Skin of body (tissue), 2 donors: ENCODE data around the gene LRP6. TPM values are rescaled to one million over a fixed set of nuclear protein-coding genes. Genes with fewer than 3 reads are reported as not detected.
"Not testable (repeated sequence)": the region's sequence is repeated elsewhere in the genome, so short reads cannot be mapped to it uniquely, and the experiment has no call there.

Experiments
- DNase-seq: peaks from one replicate; lab custom pipeline; 2025; lab: John Stamatoyannopoulos, UW
- total RNA-seq: library from RNA; depleted of rRNA; stranded (reverse); fragments of >200 nt; gene quantifications from one replicate; pipeline ENCODE4 v1.2.3, GENCODE V29; 2014

Gene LRP6
- 62.2 TPM for total RNA-seq

DNA sequence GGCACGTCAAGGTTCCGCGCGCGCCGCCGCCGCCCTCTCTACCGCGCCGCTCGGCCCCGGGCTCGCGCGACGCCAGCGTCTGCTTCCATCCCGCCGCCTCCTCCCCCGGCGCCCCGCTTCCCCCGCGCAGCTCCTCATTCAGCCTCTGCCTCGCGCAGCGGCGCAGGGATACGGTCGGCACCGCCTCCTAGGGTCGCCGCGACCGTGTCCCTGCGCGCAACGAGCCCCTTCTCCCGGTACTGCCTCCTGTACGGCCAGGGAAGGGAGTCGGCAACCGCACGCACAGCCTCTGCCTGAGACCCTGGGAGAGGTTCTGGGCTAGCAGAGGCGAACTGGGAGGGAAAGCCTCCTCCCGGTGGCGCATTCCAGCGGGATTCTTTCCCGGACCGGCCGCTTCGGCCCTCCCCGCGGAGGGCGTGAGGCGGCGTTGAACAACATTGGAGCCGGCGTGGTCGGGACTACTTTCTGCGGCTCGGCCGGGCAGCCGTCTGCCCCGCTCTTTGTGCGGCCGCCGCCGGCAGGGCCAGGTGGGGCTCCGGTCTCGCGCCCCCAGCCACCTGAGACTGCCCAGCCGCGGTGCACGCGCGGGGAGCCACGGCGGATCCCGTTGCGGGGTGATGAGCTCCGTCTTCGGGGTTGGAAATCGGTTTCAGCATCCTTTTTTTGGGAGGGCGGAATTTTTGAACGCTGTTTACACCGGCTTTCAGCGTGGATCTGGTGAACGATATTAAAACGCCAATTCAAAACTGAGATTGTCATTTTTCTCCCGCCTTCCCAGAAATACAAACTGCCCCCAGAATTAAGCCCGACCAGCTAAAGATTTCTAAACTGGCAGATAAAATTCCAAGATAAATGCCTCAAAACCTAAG lies at the start of gene LRP6:
LRP6 (minus strand) TSS at position 172 of the 869 bp plus-strand sequence. CDS start 309 bp downstream, outside the sequence.
- peak; percentile 96 for DNase-seq

DNA sequence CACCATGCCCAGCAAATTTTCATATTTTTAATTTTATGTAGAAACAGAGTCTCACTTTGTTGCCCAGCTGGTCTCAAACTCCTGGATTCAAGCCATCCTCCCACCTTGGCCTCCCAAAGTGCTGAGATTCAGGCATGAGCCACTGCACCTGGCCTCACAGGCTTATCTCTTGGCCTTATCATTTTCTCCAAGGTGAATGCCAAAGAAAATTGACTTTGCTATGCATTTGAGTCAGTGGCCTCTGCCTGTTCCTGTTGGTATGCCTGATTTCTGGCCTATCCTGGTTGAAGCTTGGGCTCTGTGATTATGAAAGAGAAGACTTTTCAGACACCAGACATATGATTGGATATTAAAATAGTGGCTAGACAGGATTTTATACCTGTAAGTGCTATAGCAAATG lies 49.0 kb upstream of the LRP6 start:
- DNase-seq = no peak

DNA sequence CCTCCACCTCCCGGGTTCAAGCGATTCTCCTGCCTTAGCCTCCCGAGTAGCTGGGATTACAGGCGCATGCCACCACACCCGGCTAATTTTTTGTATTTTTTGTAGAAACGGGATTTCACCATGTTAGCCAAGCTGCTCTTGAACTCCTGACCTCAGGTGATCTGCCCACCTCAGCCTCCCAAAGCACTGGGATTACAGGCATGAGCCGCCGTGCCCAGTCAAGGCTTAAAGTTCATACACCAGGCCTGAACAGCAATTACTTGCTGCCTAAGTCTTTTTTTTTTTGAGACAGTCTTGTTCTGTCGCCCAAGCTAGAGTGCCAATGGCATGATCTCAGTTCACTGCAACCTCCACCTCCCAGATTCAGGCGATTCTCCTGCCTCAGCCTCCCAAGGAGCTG lies 43.9 kb upstream of the LRP6 start:
- not testable (repeated sequence) for DNase-seq

DNA sequence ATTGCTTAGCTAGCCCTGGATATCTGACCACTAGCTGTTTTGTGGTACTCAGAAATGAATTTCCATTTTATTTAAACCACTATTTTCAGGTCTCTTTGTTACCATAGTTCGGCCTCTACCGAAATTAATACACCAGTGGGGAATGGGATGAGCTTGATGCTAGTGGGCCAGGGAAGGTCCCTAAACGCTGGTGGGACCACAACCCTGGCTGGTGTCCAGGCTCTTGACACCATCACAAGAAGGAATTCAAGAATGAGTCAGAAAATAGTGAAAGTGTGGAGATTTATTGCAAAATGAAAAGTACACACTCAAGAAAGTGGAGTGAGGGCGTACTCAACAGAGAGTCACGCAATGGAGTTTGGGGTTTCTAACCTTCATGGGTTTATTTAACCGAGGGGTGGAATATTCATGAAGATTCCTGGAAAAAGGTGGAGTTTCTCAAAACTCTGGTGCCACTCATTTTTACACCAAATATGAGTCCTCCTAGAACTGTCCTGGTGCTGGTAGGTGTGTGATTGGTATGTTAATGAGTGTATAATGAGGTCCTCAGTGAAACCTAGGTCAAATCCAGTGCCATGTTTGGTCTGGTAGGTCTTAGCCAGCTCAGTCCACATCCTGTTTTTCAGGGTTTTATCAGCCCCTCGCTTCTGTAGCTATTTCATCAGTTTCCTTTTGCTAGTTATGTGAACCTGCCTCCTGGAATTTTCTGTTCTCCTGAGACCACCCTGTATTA lies 38.9 kb upstream of the LRP6 start:
- DNase-seq = no peak

DNA sequence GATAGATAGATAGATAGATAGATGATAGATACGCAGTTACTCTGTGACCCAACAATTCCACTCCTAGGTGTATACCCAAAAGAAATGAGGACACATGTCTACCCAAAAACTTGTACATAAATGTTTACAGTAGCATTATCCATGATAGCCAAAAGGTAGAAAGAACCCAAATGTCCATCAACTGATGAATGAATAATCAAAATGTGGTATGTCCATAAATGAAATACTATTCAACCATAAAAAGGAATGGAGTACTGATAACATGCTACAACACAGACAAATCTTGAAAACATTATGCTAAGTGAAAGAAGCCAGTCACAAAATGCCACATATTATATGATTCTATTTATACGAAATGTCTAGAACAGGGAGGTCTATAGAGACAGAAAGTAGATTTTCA lies 36.1 kb upstream of the LRP6 start:
- no peak for DNase-seq

DNA sequence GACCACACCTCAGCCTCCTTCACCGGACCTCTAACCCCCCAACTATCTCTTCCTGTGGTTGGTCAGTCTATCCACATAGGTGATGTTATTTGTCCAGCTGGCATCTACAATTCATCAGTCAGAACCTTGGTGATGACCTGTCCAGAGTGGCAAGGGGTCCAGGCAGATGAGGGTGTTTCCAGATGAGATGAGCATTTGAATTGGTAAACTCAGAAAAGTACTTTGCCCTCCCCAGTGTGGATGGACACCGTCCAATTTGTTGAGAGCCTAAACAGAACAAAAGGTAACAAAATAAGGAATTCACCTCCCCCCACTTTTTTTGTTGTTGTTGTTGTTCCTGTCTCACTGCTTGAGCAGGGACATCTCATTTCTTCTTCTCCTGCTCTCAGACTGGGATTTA lies 34.3 kb upstream of the LRP6 start:
- no peak for DNase-seq

DNA sequence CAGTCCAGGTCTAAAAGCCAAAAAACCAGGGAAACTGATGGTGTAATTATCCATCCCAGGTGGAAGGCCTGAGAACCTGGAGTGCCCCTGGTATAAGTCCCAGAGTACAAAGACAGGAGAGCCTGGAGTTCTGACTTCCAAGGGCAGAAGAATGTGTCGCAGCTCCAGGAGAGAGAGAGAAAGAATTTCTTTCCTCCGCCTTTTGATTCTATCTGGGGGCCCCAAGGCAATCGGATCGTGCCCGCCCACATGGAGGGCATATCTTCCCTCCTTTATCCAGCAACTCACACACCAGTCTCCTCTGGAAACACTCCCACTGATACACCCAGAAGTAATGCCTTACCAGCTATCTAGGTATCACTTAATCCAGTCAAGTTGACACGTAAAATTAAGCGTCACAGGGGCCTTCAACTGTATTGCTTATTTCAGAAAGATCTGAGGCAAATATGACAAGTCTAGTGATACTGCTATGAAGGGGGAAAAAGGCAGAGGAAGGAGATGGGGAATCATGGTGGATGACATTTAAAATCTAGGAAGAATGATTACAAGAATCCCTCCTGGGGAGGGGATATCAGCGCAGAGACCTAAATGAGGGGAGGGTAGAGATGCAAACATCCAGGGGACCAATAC lies 30.5 kb upstream of the LRP6 start:
- DNase-seq = no peak

DNA sequence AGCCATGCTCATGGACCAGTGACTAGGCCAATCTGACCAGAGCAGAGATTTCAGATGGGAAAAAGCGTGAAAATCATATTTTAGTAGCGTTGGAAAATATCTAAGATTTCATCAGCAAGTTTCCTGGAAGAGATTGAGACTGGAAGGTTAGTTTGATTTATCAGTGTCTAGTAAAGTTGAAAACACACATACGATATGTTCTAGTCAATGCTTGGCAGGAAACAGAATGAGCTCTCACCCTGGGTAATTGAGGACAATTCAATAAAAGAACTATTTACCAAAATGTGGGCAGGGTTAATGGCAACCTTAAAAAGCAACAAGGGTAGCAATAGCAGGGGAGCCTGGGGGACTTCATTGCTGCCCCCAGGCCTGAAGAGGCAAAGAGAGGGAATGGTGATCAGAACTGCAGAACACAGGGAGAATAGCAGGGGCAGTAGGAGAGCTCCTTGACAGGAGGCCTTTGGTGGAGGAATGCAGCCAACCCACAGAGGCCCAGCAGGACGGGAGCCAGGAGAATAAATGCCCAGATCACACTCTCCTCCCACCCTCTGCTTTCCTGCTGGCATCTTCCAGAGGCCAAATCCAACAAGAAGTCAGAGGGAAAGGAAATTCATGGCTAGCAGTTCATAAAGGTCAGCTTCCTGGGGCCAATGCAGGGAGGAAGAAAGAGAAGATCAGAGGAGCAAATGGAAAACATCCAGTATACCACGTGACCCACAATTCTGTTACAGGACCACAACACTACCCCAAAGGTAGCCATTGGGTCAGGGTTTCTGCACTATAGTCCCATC lies 27.6 kb upstream of the LRP6 start:
- no peak for DNase-seq

DNA sequence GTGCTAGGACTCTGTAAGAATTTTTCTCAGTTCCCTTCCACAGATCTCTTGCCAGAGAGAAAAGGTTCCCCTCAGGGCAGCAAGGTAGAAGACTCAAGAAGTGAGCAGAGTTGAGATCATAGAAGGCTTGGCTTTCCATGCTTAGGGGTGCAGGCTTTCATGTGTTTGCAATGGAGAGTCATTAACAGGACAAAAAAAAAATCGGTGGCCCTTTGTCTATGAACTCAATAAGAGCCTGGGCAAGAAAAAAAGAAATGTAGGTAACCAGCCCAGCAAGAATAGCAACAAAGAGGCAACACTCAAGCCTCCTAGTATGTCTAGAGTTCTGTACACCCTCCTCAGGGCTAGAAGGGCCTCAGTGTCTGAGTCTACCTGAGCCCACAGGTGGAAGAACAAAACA lies 23.4 kb upstream of the LRP6 start:
- DNase-seq = no peak

DNA sequence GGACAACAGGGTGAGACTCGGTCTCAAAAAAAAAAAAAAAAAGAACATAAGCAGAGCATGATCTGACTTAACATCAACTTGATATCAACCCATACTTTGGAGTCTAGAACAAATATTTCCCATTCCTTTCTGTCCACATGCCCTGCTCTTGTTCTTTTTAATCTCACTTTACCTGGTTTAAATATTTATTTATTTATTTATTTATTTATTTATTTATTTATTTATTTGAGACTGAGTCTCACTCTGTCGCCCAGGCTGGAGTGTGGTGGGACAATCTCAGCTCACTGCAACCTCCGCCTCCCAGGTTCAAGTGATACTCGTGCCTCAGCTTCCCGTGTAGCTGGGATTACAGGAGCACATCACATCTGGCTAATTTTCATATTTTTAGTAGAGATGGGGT lies 19.6 kb upstream of the LRP6 start:
- DNase-seq = no peak

DNA sequence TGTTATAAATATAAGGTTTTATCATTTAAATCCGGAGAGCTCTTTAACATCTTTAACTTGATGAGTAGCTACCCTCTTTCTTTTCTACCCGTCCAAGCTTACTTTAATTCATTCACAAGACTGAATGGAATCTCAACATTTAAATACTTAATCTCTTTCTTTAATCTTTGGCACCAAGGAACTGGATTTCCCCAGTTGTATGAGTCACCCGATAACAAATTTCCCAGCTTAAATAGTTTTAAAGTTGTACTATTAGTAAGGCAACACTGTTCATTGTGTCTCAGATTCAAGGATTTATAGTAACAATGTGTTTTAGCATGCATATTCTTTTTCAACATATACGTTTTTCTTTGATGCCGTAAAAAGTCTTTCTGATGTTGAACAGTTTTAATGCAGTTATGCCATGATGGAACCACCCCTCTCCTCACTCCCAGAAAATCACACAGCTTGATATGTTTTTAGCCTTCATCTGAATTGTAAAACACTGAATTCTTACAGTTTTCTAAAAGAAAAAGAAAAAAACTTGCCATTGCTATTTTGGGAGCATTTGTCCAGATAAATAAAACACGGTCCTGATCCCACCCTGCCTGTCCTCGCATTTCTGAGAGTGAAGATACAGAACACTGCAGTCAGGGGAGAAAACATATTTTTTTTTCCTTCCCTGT lies 16.0 kb upstream of the LRP6 start:
- DNase-seq = no peak

DNA sequence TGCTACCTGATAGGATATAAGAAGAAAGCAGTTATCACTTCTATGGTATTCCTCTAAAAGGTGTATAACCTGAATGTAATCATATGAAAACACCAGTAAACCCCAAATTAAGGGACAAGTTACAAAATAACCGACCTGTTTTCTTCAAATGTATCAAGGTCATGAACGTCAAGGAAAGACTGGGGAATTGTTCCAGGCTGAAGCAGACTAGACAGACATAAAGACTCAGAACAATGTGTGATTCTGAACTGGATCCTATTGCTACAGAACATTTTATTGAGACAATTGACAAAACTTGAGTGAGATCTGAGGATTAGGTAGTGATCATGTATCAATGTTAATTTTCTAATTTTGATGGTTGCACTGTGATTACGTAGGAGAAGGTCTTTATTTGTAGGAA lies 15.4 kb upstream of the LRP6 start:
- DNase-seq = no peak

DNA sequence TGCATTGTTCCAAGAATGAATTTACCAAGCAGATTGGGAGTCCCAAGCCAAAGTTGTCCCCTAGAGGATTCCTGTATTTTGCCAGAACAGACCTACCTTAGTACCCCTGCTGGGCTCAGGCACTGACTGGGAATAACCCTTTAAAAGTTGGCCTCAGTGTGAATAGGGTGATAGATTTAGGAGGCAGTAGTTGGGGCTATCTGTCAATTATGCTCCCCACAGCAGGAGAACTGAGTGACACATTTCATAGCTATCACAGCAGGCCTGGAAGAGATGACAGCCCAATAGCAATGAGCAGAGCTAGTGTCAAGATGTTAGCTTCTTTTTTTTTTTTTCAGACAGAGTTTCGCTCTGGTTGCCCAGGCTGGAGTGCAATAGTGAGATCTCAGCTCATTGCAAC lies 14.3 kb upstream of the LRP6 start:
- no peak for DNase-seq

DNA sequence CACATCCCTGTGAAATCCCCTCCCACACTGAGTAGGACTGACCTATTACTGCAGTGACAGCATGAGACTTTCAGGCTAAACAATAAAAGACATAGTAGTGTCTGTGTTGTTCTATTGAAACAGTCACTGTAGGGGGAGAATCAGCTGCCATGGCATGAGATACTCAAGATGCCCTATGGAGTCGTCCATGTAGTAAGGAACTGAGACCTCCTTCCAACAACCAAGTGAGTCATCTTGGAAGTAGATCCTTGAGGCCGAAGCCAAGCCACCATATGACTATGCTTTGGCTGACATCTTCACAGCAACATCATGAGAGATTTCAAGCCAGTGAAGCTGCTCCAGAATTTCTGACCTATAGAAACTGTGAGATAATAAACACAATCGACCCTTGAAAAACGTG lies 12.1 kb upstream of the LRP6 start:
- DNase-seq = no peak

DNA sequence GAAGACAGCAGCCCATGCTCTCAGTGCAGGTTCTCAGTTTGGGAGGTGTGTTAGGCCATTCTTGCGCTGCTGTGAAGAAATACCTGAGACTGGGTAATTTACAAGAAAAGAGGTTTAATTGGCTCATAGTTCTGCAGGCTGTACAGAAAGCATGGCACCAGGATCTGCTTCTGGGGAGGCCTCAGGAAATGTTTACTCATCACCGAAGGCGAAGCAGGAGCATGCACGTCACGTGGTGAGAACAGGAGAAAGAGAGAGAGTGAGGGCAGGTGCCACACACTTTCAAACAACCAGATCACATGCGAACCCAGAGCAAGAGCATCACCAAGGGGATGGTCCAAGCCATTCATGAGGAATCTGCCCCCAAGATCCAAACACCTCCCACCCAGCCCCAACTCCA lies 9.0 kb upstream of the LRP6 start:
- DNase-seq = no peak

DNA sequence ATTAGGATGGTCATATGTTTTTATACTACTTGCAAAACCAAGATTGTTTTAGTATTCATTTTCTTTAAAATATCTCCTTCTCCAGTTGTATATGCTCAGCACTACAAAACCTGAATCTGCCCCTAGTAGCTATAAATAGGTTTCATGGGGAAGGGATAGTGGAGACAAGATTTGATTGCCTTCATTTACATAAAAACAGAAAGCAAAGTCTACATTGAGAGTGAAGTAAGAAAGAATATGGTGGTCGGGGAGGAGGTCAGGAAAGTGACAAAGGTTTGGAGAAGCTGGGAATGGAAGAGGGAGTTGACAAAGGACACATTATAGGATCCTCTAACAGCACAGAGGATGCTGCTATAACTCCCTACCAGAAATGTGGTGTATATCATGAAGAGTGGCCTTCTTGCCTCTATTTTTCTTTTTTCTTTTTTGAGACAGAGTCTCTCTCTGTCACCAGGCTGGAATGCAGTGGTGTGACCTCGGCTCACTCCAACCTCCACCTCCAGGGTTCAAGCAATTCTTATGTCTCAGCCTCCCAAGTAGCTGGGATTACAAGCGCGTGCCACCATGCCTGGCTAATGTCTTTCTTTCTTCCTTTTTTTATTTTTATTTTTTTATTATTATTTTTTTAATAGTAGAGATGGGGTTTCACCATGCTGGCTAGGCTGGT lies 6.6 kb upstream of the LRP6 start:
- DNase-seq = no peak

DNA sequence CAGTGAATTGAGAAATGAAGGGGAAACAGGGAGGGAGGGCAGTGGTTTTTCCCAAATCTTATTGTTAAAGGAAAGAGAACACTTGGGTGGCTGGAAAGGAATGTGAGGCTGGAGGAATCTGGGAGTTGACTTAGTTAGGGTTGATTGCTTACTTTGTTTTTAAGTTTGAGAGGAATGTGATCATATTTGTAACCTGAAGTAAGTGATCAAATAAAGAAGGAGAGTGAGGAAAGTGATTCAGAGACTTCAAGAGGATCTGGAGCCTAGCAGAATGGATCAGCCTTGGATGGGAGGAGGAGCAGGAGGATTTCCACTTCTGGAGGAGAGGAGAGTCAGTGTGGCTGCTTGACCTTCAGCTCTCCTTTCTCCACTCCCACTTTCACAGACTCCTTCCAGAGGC lies 6.0 kb upstream of the LRP6 start:
- no peak for DNase-seq

DNA sequence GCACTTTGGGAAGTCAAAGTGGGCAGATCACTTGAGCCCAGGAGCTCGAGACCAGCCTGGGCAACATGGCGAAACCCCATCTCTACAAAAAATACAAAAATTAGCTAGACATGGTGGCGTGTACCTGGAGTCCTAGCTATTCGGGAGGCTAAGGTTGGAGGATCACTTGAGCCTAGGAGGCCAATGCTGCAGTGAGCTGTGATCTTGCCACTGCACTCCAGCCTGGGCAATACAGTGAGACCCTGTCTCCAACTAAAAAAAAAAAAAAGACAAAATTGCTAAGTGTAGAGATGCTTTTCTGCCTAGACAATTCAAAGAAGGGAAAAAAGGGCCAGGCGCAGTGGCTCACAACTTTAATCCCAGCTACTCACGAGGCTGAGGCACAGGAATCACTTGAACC lies 3.4 kb upstream of the LRP6 start:
- no peak for DNase-seq

DNA sequence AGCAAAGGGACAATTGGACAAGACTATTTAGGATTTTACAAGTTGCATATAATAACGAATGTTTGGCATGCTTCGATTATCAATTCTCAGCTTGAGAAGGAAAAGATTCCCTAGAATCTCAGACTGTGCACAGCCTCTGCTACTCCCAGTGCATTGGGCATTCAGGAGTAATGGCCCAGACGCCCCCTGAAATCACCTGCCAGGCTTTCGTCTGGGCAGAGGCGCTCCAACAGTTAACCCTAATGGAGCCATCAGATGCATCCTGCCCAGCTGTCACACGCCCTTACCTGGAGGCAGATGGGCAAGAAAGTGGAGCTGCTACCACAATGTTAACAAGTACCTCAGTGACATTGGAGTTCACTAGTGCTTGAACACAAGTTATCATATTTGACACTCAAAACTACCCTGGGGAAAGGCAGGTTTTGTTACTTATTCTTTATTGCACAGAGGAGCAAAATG lies 927 bp upstream of the LRP6 start:
- DNase-seq = no peak

DNA sequence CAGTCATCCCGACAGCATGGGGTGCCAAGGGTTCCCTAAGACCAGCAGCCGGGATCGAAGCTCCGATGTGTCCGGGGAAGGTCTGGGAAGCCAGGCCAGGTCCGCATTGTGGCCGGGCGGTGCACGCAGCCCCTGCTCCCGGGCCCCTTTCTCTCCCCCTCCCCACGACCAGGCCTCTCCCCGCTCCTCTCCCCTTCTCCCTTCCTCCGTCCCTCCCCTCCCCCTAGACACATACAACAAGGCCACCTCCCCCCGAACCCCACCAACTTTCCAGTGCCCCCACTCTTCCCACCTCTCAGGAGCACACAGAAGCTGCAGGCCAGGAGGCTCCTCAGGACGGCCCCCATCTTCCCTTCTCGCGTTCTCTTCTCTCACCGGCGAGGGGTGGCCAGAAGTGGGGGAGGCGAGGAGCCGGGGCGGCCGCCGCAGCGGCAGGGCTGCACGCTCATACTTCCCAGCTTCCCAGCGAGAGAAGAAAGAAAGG lies 413 bp downstream of the LRP6 start:
- peak; percentile 58 for DNase-seq
